ENCODE data around the gene RABGEF1. TPM values are rescaled to one million over a fixed set of nuclear protein-coding genes. Genes with fewer than 3 reads are reported as not detected.
A peak's percentile ranks its signal among the peaks of the same experiment; 100 is the strongest.
"Not testable (repeated sequence)": the region's sequence is repeated elsewhere in the genome, so short reads cannot be mapped to it uniquely, and the experiment has no call there.

Gene RABGEF1
- total and polyA plus RNA-seq, 9 of the 15 experiments (the other 6 are each of a cell fraction or from before 2014, with no cell fraction given): 7.0 to 29.3 (median 20.5) TPM

- H3K36me3 ChIP-seq (ENCODE audit: control insufficient read depth, insufficient read depth, low read length): no peaks in the 10 kb centered on the region
- H2AFZ ChIP-seq (ENCODE audit: low read depth, low read length): no peak overlapping the region
- TF ChIP-seq, protein P1, sequence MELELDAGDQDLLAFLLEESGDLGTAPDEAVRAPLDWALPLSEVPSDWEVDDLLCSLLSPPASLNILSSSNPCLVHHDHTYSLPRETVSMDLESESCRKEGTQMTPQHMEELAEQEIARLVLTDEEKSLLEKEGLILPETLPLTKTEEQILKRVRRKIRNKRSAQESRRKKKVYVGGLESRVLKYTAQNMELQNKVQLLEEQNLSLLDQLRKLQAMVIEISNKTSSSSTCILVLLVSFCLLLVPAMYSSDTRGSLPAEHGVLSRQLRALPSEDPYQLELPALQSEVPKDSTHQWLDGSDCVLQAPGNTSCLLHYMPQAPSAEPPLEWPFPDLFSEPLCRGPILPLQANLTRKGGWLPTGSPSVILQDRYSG (tag; conservative IDR thresholded peaks at IDR 0.05; ENCODE audit: low read depth): no peak
- TF ChIP-seq KDM1A (IDR thresholded peaks at IDR 0.05) (peak in 1 of 2 experiments; percentile 13; a peak in 1 of 4 replicates), C11orf30 (IDR thresholded peaks at IDR 0.05; ENCODE audit: low read depth) (no peak), BCOR (IDR thresholded peaks at IDR 0.05) (peak; percentile 56), ZFP1 (CRISPR knock-in tag; IDR thresholded peaks at IDR 0.05) (no peak), NUFIP1 (IDR thresholded peaks at IDR 0.05; ENCODE audit: partially characterized antibody) (no peak), ZNF121 (CRISPR knock-in tag; conservative IDR thresholded peaks at IDR 0.05) (peak; percentile 95), RFX7 (CRISPR knock-in tag; IDR thresholded peaks at IDR 0.05) (no peak)
- TF ChIP-seq, protein P2, sequence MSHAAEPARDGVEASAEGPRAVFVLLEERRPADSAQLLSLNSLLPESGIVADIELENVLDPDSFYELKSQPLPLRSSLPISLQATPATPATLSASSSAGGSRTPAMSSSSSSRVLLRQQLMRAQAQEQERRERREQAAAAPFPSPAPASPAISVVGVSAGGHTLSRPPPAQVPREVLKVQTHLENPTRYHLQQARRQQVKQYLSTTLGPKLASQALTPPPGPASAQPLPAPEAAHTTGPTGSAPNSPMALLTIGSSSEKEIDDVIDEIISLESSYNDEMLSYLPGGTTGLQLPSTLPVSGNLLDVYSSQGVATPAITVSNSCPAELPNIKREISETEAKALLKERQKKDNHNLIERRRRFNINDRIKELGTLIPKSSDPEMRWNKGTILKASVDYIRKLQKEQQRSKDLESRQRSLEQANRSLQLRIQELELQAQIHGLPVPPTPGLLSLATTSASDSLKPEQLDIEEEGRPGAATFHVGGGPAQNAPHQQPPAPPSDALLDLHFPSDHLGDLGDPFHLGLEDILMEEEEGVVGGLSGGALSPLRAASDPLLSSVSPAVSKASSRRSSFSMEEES (CRISPR knock-in tag; IDR thresholded peaks at IDR 0.05): no peak
- peaks cover 0 to 8% of the 10 kb centered on the region in 2 experiments; a peak in 1 of 5 replicates for H3K27me3 ChIP-seq (ENCODE audit: control insufficient read depth in 2 of 2, insufficient read depth in 2 of 2, low read length in 2 of 2)
- H3K79me2 ChIP-seq (ENCODE audit: control insufficient read depth, insufficient read depth, low read length): no peaks in the 10 kb centered on the region
- intact Hi-C loops (cut with micrococcal nuclease) (no loop called here), in situ Hi-C loops (cut with MboI) (no loop called here)
- H3K4me2 ChIP-seq (ENCODE audit: insufficient read depth, low read length): no peak overlapping the region
- H4K20me1 ChIP-seq (replicated peaks; ENCODE audit: control insufficient read depth, insufficient read depth, low read length): no peaks in the 10 kb centered on the region
- BruUV-seq (replicated peaks): no TSS peak
- H3K9me1 ChIP-seq (ENCODE audit: control insufficient read depth, insufficient read depth, low read length): no peaks in the 10 kb centered on the region
- ChIA-PET POLR2A (interaction anchor here (0.7 to 0.9 kb wide), 2 partner anchors 83 to 477 kb away, joined by 3 to 5 read pairs; no protein-coding TSS in a partner anchor), CTCF (ENCODE audit: low intra/inter-chr PET ratio) (no interaction called here)
- 19% methylated on average over 3 of the region's 3 CpGs for WGBS (ENCODE audit: insufficient coverage, low coverage, missing lambda C conversion rate)
- DNase-seq (ENCODE audit: extremely low read depth in 1 of 4, low spot score in 3 of 4) (no peak), ATAC-seq (no peak), FAIRE-seq (no peak)
- H3K9me3 ChIP-seq (replicated peaks; ENCODE audit: control insufficient read depth, insufficient read depth, low read depth, low read length): no peaks in the 10 kb centered on the region
- H3K4me1 ChIP-seq (replicated peaks in 1 of 2; ENCODE audit: control insufficient read depth in 2 of 2, insufficient read depth in 2 of 2, low read length in 2 of 2): no peaks in the 10 kb centered on the region; a peak in 1 of 5 replicates
- H3K4me3 ChIP-seq: no peak overlapping the region
- H3K27ac ChIP-seq (ENCODE audit: extremely low read depth, low read depth, low read length): no peak overlapping the region
- no peak overlapping the region for H3K9ac ChIP-seq (ENCODE audit: insufficient read depth in 1 of 2, low read depth in 2 of 2, low read length in 2 of 2)
Observed at GRCh38 chr7:66826649-66827048, 86.1 kb downstream of the RABGEF1 start.

- POLR2A ChIA-PET; H2AFZ ChIP-seq (ENCODE audit: low read depth, low read length); ATAC-seq; H3K27ac ChIP-seq (ENCODE audit: extremely low read depth, low read depth, low read length); H3K4me2 ChIP-seq (ENCODE audit: insufficient read depth, low read length); DNase-seq (ENCODE audit: extremely low read depth in 1 of 4, low spot score in 3 of 4); H3K4me3 ChIP-seq; H3K9me3 ChIP-seq (replicated peaks; ENCODE audit: control insufficient read depth, insufficient read depth, low read depth, low read length); intact Hi-C loops (cut with micrococcal nuclease); H3K79me2 ChIP-seq (ENCODE audit: control insufficient read depth, insufficient read depth, low read length); H3K36me3 ChIP-seq (ENCODE audit: control insufficient read depth, insufficient read depth, low read length); H3K27me3 ChIP-seq (ENCODE audit: control insufficient read depth in 2 of 2, insufficient read depth in 2 of 2, low read length in 2 of 2); in situ Hi-C loops (cut with MboI); FAIRE-seq; BruUV-seq (replicated peaks); H3K4me1 ChIP-seq (replicated peaks in 1 of 2; ENCODE audit: control insufficient read depth in 2 of 2, insufficient read depth in 2 of 2, low read length in 2 of 2); H3K9me1 ChIP-seq (ENCODE audit: control insufficient read depth, insufficient read depth, low read length); CTCF ChIA-PET (ENCODE audit: low intra/inter-chr PET ratio); H3K9ac ChIP-seq (ENCODE audit: insufficient read depth in 1 of 2, low read depth in 2 of 2, low read length in 2 of 2); H4K20me1 ChIP-seq (replicated peaks; ENCODE audit: control insufficient read depth, insufficient read depth, low read length): not testable (repeated sequence)
- 30% methylated on average over 6 of the region's 6 CpGs for WGBS (ENCODE audit: insufficient coverage, low coverage, missing lambda C conversion rate)
Observed at GRCh38 chr7:66830976-66831375, 90.4 kb downstream of the RABGEF1 start.
